ENCODE data around the gene KRT79. TPM values are rescaled to one million over a fixed set of nuclear protein-coding genes. Genes with fewer than 3 reads are reported as not detected.

The KRT79 gene
- total and polyA plus RNA-seq, 2 donors (not counting 1 experiment from before 2014, with no cell fraction given), result not detected

GRCh38 chr12:52831251-52831650, 2.9 kb downstream of the KRT79 start:
- Histone ChIP-seq H3K9me3 (ENCODE audit: control insufficient read depth, insufficient read depth, low read depth, low read length) (no peaks in the 10 kb centered on the region), H4K20me1 (ENCODE audit: control insufficient read depth, extremely low read depth, insufficient read depth, low read length) (no peaks in the 10 kb centered on the region), H2AFZ (ENCODE audit: low read length) (no peak overlapping the region), H3K4me1 (ENCODE audit: control insufficient read depth, extremely low read depth, insufficient read depth, low read length) (no peaks in the 10 kb centered on the region), H3K79me2 (ENCODE audit: control insufficient read depth, insufficient read depth, low read length) (no peaks in the 10 kb centered on the region), H3K27me3 (ENCODE audit: control insufficient read depth, insufficient read depth, low read length) (no peaks in the 10 kb centered on the region), H3K27ac (ENCODE audit: insufficient read depth, low read length) (no peak overlapping the region), H3K36me3 (ENCODE audit: control insufficient read depth, insufficient read depth, low read length) (no peaks in the 10 kb centered on the region), H3K4me3 (replicated peaks in 1 of 4; ENCODE audit: control extremely low read depth in 1 of 4, insufficient read depth in 1 of 4, low read depth in 3 of 4, low read length in 4 of 4) (no peak overlapping the region), H3K9ac (ENCODE audit: insufficient read depth, low read length) (no peak overlapping the region), H3K4me2 (ENCODE audit: extremely low read depth, insufficient read depth, low read length) (no peak overlapping the region)
- TF ChIP-seq CTCF (conservative IDR thresholded peaks at IDR 0.05 in 1 of 2, IDR thresholded peaks at IDR 0.05 in 1 of 2; ENCODE audit: low read depth in 1 of 2, low read length in 2 of 2) (no peak), EZH2 (IDR thresholded peaks at IDR 0.05; ENCODE audit: low read length, missing control alignments) (no peak)
- DNase-seq (ENCODE audit: low read depth in 2 of 2), result no peak

- Histone ChIP-seq H3K79me2 (ENCODE audit: control insufficient read depth, insufficient read depth, low read length) (no peaks in the 10 kb centered on the region), H3K4me1 (ENCODE audit: control insufficient read depth, extremely low read depth, insufficient read depth, low read length) (no peaks in the 10 kb centered on the region), H3K27me3 (ENCODE audit: control insufficient read depth, insufficient read depth, low read length) (no peaks in the 10 kb centered on the region), H3K9ac (ENCODE audit: insufficient read depth, low read length) (no peak overlapping the region), H3K27ac (ENCODE audit: insufficient read depth, low read length) (no peak overlapping the region), H3K9me3 (ENCODE audit: control insufficient read depth, insufficient read depth, low read depth, low read length) (no peaks in the 10 kb centered on the region), H2AFZ (ENCODE audit: low read length) (no peak overlapping the region), H4K20me1 (ENCODE audit: control insufficient read depth, extremely low read depth, insufficient read depth, low read length) (no peaks in the 10 kb centered on the region), H3K36me3 (ENCODE audit: control insufficient read depth, insufficient read depth, low read length) (no peaks in the 10 kb centered on the region), H3K4me3 (replicated peaks in 1 of 4; ENCODE audit: control extremely low read depth in 1 of 4, insufficient read depth in 1 of 4, low read depth in 3 of 4, low read length in 4 of 4) (no peak overlapping the region), H3K4me2 (ENCODE audit: extremely low read depth, insufficient read depth, low read length) (no peak overlapping the region)
- DNase-seq (ENCODE audit: low read depth in 2 of 2), result no peak
- no peak for TF ChIP-seq EZH2 (IDR thresholded peaks at IDR 0.05; ENCODE audit: low read length, missing control alignments)
- TF ChIP-seq CTCF (conservative IDR thresholded peaks at IDR 0.05 in 1 of 2, IDR thresholded peaks at IDR 0.05 in 1 of 2; ENCODE audit: low read depth in 1 of 2, low read length in 2 of 2), result no peak
These were observed 3.9 kb downstream of the KRT79 start for GRCh38 chr12:52829986-52830770.

GRCh38 chr12:52828591-52829021, 5.5 kb downstream of the KRT79 start:
- Histone ChIP-seq H3K4me2 (ENCODE audit: extremely low read depth, insufficient read depth, low read length) (no peak overlapping the region), H3K4me3 (replicated peaks in 1 of 4; ENCODE audit: control extremely low read depth in 1 of 4, insufficient read depth in 1 of 4, low read depth in 3 of 4, low read length in 4 of 4) (no peak overlapping the region), H3K9me3 (ENCODE audit: control insufficient read depth, insufficient read depth, low read depth, low read length) (no peaks in the 10 kb centered on the region), H3K79me2 (ENCODE audit: control insufficient read depth, insufficient read depth, low read length) (no peaks in the 10 kb centered on the region), H4K20me1 (ENCODE audit: control insufficient read depth, extremely low read depth, insufficient read depth, low read length) (no peaks in the 10 kb centered on the region), H3K36me3 (ENCODE audit: control insufficient read depth, insufficient read depth, low read length) (no peaks in the 10 kb centered on the region), H3K27ac (ENCODE audit: insufficient read depth, low read length) (no peak overlapping the region), H2AFZ (ENCODE audit: low read length) (no peak overlapping the region), H3K4me1 (ENCODE audit: control insufficient read depth, extremely low read depth, insufficient read depth, low read length) (no peaks in the 10 kb centered on the region), H3K27me3 (ENCODE audit: control insufficient read depth, insufficient read depth, low read length) (no peaks in the 10 kb centered on the region), H3K9ac (ENCODE audit: insufficient read depth, low read length) (no peak overlapping the region)
- TF ChIP-seq EZH2 (IDR thresholded peaks at IDR 0.05; ENCODE audit: low read length, missing control alignments), result no peak
- no peak for TF ChIP-seq CTCF (conservative IDR thresholded peaks at IDR 0.05 in 1 of 2, IDR thresholded peaks at IDR 0.05 in 1 of 2; ENCODE audit: low read depth in 1 of 2, low read length in 2 of 2)
- DNase-seq (ENCODE audit: low read depth in 2 of 2), result no peak

Measured in fibroblast of lung (primary cell).